Spleen (tissue), 11 donors: Measurements from ENCODE around the gene MDH1. TPM values are rescaled to one million over a fixed set of nuclear protein-coding genes. Genes with fewer than 3 reads are reported as not detected.

ENCODE experiments used
- DNase-seq: peaks from one replicate; pipeline ENCODE4 v3.0.0-alpha.2; 2020
- H3K27ac ChIP-seq, 8 donors: fragments of 200-600 bp; sonication (generic) in 7 of 8; 1 replicate in 4 of 8; 2 replicates in 4 of 8; pipeline versions ENCODE4 v1.5.0 to v1.8.0; 2016 to 2021; ENCODE audit warnings: inconsistent platforms in 4 of 8, mild to moderate bottlenecking in 4 of 8, moderate library complexity in 1 of 8
- H3K27me3 ChIP-seq, 7 donors: fragments of 200-600 bp; sonication (generic) in 6 of 7; replicated peaks in 1 of 7; 1 replicate in 4 of 7; 2 replicates in 3 of 7; pipeline versions ENCODE4 v1.5.0 to v1.8.0; 2016 to 2021; ENCODE audit warnings: inconsistent platforms in 3 of 7, mild to moderate bottlenecking in 1 of 7
- H3K36me3 ChIP-seq, 6 donors: fragments of 200-600 bp; sonication (generic) in 5 of 6; 1 replicate in 4 of 6; 2 replicates in 2 of 6; pipeline versions ENCODE4 v1.5.0 to v1.8.0; 2016 to 2021; ENCODE audit warnings: inconsistent platforms in 2 of 6
- H3K4me1 ChIP-seq, 6 donors: fragments of 200-600 bp; sonication (generic) in 5 of 6; 1 replicate in 3 of 6; 2 replicates in 3 of 6; pipeline versions ENCODE4 v1.5.0 to v1.8.0; 2016 to 2021; ENCODE audit warnings: inconsistent platforms in 3 of 6
- H3K4me3 ChIP-seq, 8 donors: fragments of 200-600 bp; sonication (generic) in 7 of 8; 1 replicate in 4 of 8; 2 replicates in 4 of 8; pipeline versions ENCODE4 v1.5.0 to v1.8.0; 2016 to 2021; ENCODE audit warnings: inconsistent platforms in 4 of 8, mild to moderate bottlenecking in 4 of 8, moderate library complexity in 2 of 8
- H3K9me3 ChIP-seq, 8 donors: fragments of 200-600 bp; sonication (generic) in 7 of 8; 1 replicate in 4 of 8; 2 replicates in 4 of 8; pipeline versions ENCODE4 v1.5.0 to v1.8.0; 2016 to 2021; ENCODE audit warnings: inconsistent platforms in 4 of 8
- CTCF ChIP-seq, 11 experiments: fragments of 200-600 bp in 7 of 11; fragments of 450-650 bp in 4 of 11; sonication (generic) in 4 of 11; IDR thresholded peaks in 8 of 11; conservative IDR thresholded peaks in 3 of 11; 1 replicate in 7 of 11; 2 replicates in 4 of 11; pipeline versions ENCODE4 v1.4.0 to v1.8.0; 2016 to 2021; ENCODE audit warnings: antibody characterized with exemption in 11 of 11, inconsistent platforms in 4 of 11, mild to moderate bottlenecking in 1 of 11
- POLR2A ChIP-seq, 3 donors: fragments of 450-650 bp; IDR thresholded peaks; one replicate each; pipeline ENCODE4 v1.5.1; 2017; ENCODE audit warnings: antibody characterized with exemption in 3 of 3, mild to moderate bottlenecking in 1 of 3
- POLR2AphosphoS5 ChIP-seq, 3 donors: sonication (generic); formaldehyde crosslinking; IDR thresholded peaks; one replicate each; pipeline ENCODE4 v1.5.1; 2017; ENCODE audit warnings: antibody characterized with exemption in 3 of 3
- WGBS, 5 donors: extraction: QIAGEN DNeasy Blood & Tissue Kit in 3 of 5; methylation state at CpG; one replicate each; pipeline versions ENCODE4 v1.1.5 to v1.1.7; 2013 to 2018; 5-methylcytosine and 5-hydroxymethylcytosine counted together
- intact Hi-C: fragments of 100-400 bp; cut with DNase I; formaldehyde crosslinking; loops from one replicate; pipeline ENCODE4 v1.15.0; 2023; ENCODE audit warnings: low total_unique reads
- polyA plus RNA-seq, 3 donors: library from polyadenylated mRNA; stranded (reverse); fragments of 200-250 nt; gene quantifications; one replicate each; pipeline ENCODE4 v1.2.1, GENCODE V29; 2013
- total RNA-seq, 7 donors: library from RNA; depleted of rRNA in 3 of 7; stranded (reverse); fragments of >200 nt in 3 of 7; fragmentation: NEBNext Ultra II Directional in 4 of 7; extraction: Animal tissue kit (Norgen Biotek cat#: 25700) in 4 of 7; gene quantifications; one replicate each; pipeline versions ENCODE4 v1.1.0 to v1.2.1, GENCODE V29; 2016 to 2021
- donor health status: healthy with polysubstance abuse.
- donor health status: DM: no; HTN: no; CAD: no; lungs with moderate emphysema.
- donor health status: DM: no; HTN: no; CAD: no.
- donor health status: Bipolar disorder and iron deficiency.
- donor health status: healthy.
- donor health status: DM: no; HTN: no; CAD: no.
- donor health status: DM: yes; HTN: yes; CAD: no.

The MDH1 gene
- total and polyA plus RNA-seq, 10 donors, result 90.3 to 196 (median 98.1) TPM

GRCh38 chr2:63642946-63643345 lies 54.2 kb downstream of the MDH1 start:
- Histone ChIP-seq H3K4me1 (no peaks in the 10 kb centered on the region), H3K4me3 (no peak overlapping the region), H3K36me3 (no peaks in the 10 kb centered on the region), H3K9me3 (no peaks in the 10 kb centered on the region), H3K27me3 (peaks cover 0 to 5% (median 0%) of the 10 kb centered on the region in 7 donors), H3K27ac (no peak overlapping the region)
- 87 to 97% (median 92%) methylated on average over 1 of the region's 1 CpG for WGBS, 5 donors
- TF ChIP-seq CTCF (IDR thresholded peaks at IDR 0.05 in 8 of 11, conservative IDR thresholded peaks at IDR 0.05 in 3 of 11) (no peak), POLR2A (IDR thresholded peaks at IDR 0.05) (no peak), POLR2AphosphoS5 (IDR thresholded peaks at IDR 0.05) (no peak)
- intact Hi-C loops, result no loop called here
- DNase-seq, result no peak

GRCh38 chr2:63643486-63643885 lies 54.7 kb downstream of the MDH1 start:
- no peaks in the 10 kb centered on the region for H3K9me3 ChIP-seq
- TF ChIP-seq POLR2A (IDR thresholded peaks at IDR 0.05) (no peak), CTCF (IDR thresholded peaks at IDR 0.05 in 8 of 11, conservative IDR thresholded peaks at IDR 0.05 in 3 of 11) (no peak), POLR2AphosphoS5 (IDR thresholded peaks at IDR 0.05) (no peak)
- H3K4me1 ChIP-seq, result no peaks in the 10 kb centered on the region
- no peaks in the 10 kb centered on the region for H3K36me3 ChIP-seq
- DNase-seq, result no peak
- no peak overlapping the region for H3K4me3 ChIP-seq
- no peak overlapping the region for H3K27ac ChIP-seq
- H3K27me3 ChIP-seq, result peaks cover 0 to 5% (median 0%) of the 10 kb centered on the region in 7 donors
- intact Hi-C loops, result no loop called here
- 83 to 100% (median 87%) methylated on average over 1 of the region's 1 CpG for WGBS, 5 donors

- no peak for DNase-seq
- Histone ChIP-seq H3K27ac (no peak overlapping the region), H3K9me3 (no peaks in the 10 kb centered on the region), H3K27me3 (peaks cover 0 to 5% (median 0%) of the 10 kb centered on the region in 7 donors), H3K4me1 (no peaks in the 10 kb centered on the region), H3K4me3 (no peak overlapping the region), H3K36me3 (no peaks in the 10 kb centered on the region)
- TF ChIP-seq POLR2A (IDR thresholded peaks at IDR 0.05), result no peak
- no peak for TF ChIP-seq CTCF (IDR thresholded peaks at IDR 0.05 in 8 of 11, conservative IDR thresholded peaks at IDR 0.05 in 3 of 11)
- no peak for TF ChIP-seq POLR2AphosphoS5 (IDR thresholded peaks at IDR 0.05)
- WGBS, 5 donors, result 72 to 92% (median 90%) methylated on average over 2 of the region's 2 CpGs
- intact Hi-C loops, result no loop called here
Measured at GRCh38 chr2:63648632-63649031, 59.9 kb downstream of the MDH1 start.

- no peak for TF ChIP-seq CTCF (IDR thresholded peaks at IDR 0.05 in 8 of 11, conservative IDR thresholded peaks at IDR 0.05 in 3 of 11)
- no peak for TF ChIP-seq POLR2AphosphoS5 (IDR thresholded peaks at IDR 0.05)
- TF ChIP-seq POLR2A (IDR thresholded peaks at IDR 0.05), result no peak
- H3K27me3 ChIP-seq, result peaks cover 0 to 5% (median 0%) of the 10 kb centered on the region in 7 donors
- H3K4me3 ChIP-seq, result no peak overlapping the region
- H3K36me3 ChIP-seq, result no peaks in the 10 kb centered on the region
- intact Hi-C loops, result no loop called here
- H3K9me3 ChIP-seq, result no peaks in the 10 kb centered on the region
- DNase-seq, result no peak
- 88 to 100% (median 92%) methylated on average over 1 of the region's 1 CpG for WGBS, 5 donors
- H3K27ac ChIP-seq, result no peak overlapping the region
- H3K4me1 ChIP-seq, result no peaks in the 10 kb centered on the region
Measured at GRCh38 chr2:63649829-63650228, 61.1 kb downstream of the MDH1 start.
